IPS-18c (cell line): ENCODE results near the gene TMEM161A.
"Not testable (repeated sequence)": the region's sequence is repeated elsewhere in the genome, so short reads cannot be mapped to it uniquely, and the experiment has no call there.

Experiments used
- H3K4me3 ChIP-seq: 2 replicates; pipeline ENCODE4 v1.7.0; 2013; ENCODE audit warnings: low read depth, mild to moderate bottlenecking, low read length, moderate library complexity; ENCODE audit not compliant: insufficient read depth
- H3K9me3 ChIP-seq: one replicate; pipeline ENCODE4 v1.6.1; 2013; ENCODE audit warnings: mild to moderate bottlenecking, low read length, moderate library complexity; ENCODE audit not compliant: control insufficient read depth, insufficient read depth

TMEM161A gene

DNA sequence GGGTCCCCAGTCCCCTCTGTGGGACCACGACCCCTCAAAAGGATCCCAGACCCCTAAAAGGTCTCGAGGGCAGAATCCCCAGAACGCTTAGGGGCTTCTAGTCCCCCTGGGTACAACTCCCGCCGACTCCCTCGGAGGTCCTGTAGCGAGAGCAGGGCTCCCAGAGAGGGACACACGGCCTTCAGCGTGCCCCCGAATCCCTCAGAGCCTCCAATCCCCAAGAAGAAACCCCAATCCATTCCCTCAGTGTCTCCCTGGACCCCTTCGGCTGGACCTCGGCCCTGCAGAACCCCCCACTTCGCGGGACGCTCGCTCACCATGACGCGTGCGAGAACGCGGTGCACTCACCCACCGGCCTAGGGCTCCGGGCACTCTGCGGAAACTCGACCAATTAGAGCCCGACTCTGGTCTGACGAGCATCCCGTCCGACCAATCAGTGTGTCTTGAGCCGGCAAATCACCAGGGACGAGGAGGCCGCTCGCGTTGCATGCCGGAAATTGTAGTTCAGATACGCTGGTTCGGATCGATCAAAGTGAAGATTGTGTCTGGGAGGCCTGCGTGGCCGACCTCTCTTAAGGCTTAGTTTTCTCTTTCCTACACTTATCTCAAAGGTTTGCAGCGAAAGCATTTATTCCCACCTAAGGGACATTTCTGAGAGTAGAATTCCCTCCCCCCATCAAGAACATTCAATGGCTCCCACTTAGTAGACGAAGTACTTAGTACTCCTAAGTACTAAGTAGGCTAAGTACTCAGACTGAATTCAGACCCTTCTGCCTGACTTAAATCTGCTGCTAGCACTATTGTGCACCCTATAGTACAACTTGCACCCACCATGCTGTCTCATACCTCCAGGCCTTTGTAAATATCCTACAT, at the start of gene TMEM161A:
Gene TMEM161A, minus strand, starts transcription at position 370 of the 873 bp plus-strand sequence. Its CDS starts 50 bp downstream, at position 320.
- Histone ChIP-seq H3K9me3 (no peaks in the 10 kb centered on the region), H3K4me3 (peak within 1 kb of the TSS; percentile 70)

- Histone ChIP-seq H3K4me3 (no peak overlapping the region), H3K9me3 (no peaks in the 10 kb centered on the region)
Measured at GRCh38 chr19:19186742-19187141, 48.5 kb upstream of the TMEM161A start.

DNA sequence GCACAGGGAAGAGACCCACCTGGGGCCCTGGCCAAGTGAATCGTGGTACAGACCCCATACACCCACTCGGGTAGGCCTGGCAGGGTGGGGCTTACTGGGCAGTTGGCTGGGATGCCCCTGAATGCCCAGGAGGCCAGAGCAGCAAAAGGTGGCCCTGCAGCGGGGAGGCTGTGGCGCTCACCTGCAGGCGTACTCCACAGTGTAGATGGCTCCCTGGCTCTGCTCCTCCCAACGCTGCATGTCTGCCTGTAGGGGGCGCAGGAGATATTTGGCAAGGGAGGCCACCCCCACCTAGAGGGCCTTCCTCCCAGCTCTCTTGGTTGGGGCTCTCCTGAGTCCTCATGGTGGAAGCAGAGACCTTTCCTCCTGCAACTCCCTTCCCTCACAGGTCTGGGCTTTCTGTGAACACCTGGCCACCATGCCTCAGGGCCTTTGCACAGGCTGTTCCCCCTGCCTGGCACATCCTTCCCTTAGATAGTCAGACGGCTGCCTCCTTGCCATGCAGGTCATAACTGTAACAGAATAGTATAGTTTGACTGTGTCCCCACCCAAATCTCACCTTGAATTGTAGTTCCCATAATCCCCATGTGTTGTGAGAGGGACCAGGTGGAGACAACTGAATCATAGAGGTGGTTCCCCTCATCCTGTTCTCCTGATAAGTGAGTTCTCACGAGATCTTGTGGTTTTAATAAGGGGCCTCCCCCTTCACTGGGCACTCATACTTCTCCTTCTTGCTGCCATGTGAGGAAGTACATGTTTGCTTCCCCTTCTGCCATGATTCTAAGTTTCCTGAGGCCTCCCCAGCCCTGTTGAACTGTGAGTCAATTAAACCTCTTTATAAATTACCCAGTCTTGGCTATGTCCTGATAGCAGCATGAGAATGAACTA, 47.8 kb upstream of the TMEM161A start:
- no peaks in the 10 kb centered on the region for H3K9me3 ChIP-seq

DNA sequence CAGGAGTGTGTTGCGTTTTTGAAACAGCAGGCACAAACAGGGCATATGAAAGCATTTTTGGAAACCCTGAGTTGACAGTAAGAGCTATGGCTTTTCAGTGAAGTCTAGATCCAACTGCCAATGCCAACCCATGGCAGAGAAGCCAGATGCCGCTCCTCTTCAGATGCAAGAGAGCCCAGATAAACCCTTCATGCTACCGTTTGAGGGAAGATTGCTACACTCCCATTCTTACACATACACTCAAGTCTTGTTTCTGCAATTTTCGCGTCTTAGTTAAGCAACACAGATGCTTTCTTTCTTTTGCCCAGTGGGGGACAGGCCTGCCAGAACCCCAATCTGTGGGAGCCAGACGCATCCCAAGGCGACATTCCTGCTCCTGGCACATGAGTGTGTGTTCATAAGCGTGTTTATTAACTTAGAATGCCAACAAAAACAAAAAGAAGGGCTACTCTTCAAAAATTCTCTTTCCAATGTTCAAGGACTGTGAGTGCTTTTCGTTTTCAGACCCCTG, 43.3 kb upstream of the TMEM161A start:
- Histone ChIP-seq H3K9me3 (no peaks in the 10 kb centered on the region), H3K4me3 (no peak overlapping the region)

More for the DNA sequence above, 47.8 kb upstream of the TMEM161A start:
- H3K4me3 ChIP-seq, result no peak overlapping the region

DNA sequence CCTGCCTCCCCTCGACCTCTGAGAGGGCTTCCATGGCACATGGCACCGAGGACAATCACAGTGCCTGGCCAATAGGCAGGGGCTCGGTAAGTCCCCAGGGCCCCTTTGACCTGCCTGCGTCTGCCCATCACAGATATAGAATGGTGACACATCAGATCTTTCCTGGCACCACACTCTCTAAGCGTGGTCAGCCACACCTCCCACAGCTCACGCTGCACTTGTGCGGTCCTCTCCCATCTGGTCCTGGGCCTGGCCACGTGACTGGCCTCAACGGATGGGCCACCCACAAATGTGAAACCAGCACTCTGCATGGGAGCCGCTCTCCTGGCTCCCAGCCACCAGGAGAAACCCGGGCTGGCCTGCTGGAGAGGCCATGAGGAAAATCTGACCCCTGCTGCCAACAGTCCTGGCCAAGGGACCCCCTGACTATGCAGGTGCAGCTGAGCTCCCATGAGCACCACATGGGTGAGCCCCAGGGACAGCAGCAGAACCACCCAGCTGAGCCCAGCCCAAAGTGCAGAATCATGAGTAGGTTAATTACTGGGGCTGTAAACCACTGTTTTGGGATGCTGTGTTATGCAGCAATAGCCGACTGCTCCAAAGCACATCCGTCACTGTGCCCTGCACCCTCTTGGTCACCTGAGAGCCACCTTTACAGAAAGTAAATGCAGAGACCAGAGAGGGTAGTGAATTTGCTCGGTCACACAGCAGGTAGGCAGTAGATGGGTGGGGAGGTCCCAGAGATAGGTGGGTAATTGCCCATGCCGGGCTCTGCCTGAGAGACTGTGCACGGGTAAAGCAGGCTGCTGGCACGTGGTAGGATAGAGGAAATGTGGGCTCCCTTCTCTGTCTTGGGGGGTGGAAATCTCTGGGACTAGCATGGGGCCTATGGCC, 41.5 kb upstream of the TMEM161A start:
- no peaks in the 10 kb centered on the region for H3K9me3 ChIP-seq
- H3K4me3 ChIP-seq, result no peak overlapping the region

DNA sequence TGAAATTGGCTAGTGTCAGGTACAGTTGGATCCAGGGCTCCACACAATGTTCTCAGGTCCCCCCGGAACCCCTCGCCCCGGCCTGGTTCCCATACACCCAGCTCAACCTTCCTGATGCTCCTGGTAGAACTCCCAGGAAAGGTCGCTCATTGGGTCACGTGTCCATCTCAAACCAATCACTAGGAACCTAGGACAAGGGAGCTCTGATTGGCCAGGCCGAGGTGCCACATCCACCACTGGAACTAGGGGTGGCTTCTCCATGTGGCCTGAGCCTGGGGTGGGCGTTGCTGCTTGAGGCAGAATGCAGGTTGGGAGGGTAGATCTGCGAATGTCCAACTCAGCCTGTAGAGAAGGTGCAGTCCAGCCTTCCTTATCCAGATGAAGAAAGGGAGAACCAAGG, 38.7 kb upstream of the TMEM161A start:
- no peak overlapping the region for H3K4me3 ChIP-seq

DNA sequence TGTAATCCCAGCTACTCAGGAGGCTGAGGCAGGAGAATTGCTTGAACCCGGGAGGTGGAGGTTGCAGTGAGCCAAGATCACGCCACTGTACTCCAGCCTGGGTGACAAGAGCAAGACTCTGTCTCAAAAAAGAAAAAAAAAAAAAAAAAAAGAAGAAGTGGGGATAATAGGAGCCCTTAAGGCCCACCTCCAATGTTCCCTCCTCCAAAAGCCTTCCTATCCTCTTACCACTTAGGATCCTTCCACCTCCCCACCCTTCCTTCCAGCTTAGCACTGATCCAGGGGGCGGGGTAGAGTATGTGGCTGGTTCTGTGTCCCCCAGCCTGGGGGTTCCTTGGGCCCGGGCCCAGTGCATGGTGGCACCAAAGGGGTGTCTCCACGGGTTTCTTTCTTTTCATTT, 35.0 kb upstream of the TMEM161A start:
- H3K9me3 ChIP-seq, H3K4me3 ChIP-seq: not testable (repeated sequence)

More for the DNA sequence above, 38.7 kb upstream of the TMEM161A start:
- no peaks in the 10 kb centered on the region for H3K9me3 ChIP-seq

GRCh38 chr19:19171821-19172532, 33.7 kb upstream of the TMEM161A start:
- Histone ChIP-seq H3K9me3 (no peaks in the 10 kb centered on the region), H3K4me3 (no peak overlapping the region)

DNA sequence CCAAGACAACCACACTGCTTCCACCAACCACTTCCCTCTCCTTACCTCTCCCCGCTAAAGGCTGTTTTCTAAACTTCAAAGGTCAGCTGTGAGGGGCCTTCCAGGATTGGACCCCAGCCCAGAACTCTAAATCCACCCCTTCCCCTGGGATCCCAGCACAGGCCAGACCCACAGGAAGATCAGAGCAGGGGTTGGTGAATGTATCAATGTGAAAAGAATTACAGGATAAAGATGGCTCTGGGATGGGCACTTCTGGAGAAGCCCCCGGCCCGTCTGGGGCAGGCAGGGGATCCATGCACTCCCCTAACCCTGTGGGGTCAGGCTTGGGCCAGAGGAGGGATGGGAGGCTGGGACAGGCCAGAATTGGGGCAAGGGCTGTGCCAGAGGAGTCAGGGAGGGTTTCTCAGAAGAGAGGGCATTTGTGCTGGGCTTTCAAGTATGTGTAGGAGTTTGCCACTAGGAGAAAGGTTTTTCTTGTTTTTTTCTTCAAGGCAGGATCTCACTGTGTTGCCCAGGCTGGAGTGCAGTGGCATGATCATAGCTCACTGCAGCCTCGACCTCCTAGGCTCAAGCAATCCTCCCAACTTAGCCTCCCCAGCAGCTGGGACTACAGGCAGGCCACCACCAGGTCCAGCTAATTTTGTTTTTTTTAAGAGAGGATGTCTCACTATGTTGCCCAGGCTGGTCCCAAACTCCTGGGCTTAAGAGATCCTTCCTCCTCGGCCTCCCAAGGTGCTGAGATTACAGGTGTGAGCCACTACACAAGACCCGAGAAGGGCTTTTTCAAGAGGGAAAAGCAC, 32.8 kb upstream of the TMEM161A start:
- Histone ChIP-seq H3K4me3 (0 out of 2 replicates have a peak overlapping the region, but pooled peaks have one; percentile 40), H3K9me3 (no peaks in the 10 kb centered on the region)

- Histone ChIP-seq H3K4me3 (peak within 1 kb of the TSS; percentile 40), H3K9me3 (no peaks in the 10 kb centered on the region)
Measured at GRCh38 chr19:19170053-19170872, 32.0 kb upstream of the TMEM161A start, which contains the start of gene MEF2B. Gene MEF2B, minus strand, starts transcription at chr19:19170263. Its CDS starts 19,528 bp downstream, at chr19:19150735.

DNA sequence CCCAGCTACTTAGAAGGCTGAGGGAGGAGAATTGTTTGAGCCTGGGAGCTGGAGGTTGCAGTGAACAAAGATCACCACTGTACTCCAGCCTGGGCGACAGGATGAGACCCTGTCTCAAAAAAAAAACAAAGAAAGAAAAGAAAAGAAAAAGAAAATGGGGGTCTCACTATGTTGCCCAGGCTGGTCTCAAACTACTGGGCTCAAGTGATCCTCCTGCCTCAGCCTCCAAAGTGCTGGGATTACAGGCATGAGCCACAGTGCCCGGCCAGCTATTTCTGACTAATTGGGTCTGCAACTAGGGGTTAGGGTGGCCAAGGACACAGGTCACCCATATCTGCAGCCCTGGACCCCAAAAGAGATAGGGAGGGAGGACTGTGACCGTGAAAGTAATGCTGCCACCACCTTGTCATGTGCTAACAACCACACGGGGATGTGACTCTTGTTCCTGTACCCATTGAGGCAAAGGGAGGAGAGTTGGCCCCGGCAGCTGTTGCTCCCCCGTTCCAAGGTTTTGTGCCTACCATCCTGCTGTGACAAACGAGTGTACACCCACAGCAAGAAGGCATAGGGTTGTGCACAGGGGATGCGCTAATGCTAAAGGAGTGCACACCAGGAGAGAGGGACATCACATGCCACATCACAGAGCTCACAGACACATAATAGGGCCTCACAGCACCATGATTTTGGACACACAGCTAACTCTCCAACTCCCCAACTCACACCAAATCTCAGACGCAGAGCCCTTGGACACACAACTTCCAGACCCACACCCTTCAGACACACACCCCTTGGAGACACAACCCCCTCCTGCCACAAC, 31.2 kb upstream of the TMEM161A start:
- Histone ChIP-seq H3K9me3 (no peaks in the 10 kb centered on the region), H3K4me3 (peak overlapping the region; percentile 38)

DNA sequence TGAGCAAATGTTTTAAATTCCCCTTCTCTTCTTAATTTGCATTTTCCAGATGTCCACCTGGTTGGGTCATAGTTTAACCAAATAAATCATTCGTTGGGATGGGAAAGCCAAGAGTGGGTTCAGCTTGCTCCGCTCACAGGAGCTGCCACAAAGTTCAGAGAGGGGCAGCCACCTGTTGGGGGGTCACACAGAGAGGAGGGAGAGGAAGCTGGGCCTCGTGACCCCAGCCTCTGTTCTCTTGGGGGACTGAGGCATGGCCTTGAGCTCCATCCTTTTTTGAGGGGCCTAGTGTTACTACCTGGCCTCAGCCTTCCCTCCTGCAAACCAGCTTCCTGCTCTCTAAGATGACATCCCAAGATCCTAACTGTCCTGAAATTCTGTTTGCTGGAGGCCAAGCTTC, 29.3 kb upstream of the TMEM161A start:
- no peak overlapping the region for H3K4me3 ChIP-seq
- no peaks in the 10 kb centered on the region for H3K9me3 ChIP-seq

DNA sequence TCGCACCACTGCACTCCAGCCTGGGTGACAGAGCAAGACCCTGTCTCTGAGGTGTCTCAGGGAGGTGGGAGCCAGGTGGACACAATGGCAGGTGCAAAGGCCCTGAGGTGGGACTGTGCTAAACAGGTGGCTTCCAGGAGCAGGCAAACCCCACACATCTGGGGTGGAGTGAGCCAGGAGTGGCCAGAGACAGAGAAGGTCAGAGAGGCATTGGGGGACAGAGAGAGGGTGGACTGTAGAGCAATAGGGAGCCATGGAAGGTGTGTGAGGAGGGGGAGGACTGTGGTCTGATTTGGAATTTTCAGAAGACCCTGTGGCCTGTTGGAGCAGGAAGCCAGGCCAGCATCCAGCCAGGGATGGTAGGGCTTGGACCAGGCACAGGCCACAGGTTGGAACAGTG, 27.1 kb upstream of the TMEM161A start:
- H3K9me3 ChIP-seq, result no peaks in the 10 kb centered on the region
- no peak overlapping the region for H3K4me3 ChIP-seq

- H3K9me3 ChIP-seq, result no peaks in the 10 kb centered on the region
- H3K4me3 ChIP-seq, result no peak overlapping the region
Measured at GRCh38 chr19:19162495-19162894, 24.2 kb upstream of the TMEM161A start.
